HG03520 (cell line): ENCODE measurements around the gene ATG3.

Experiments used
- ATAC-seq: cut with Tn5 transposase; IDR thresholded peaks from one replicate; pipeline ENCODE4 v1.9.1; 2021; ENCODE audit warnings: mild to moderate bottlenecking, moderate library complexity; ENCODE audit not compliant: unreplicated experiment

Gene ATG3

GRCh38 chr3:112561734-112562529 lies at the start of gene ATG3, which contains the start of gene SLC35A5:
Gene ATG3, minus strand, starts transcription at chr3:112561962. Its CDS starts 434 bp downstream, at chr3:112561528.
Gene SLC35A5, plus strand, starts transcription at chr3:112562045. Its CDS starts 1,359 bp downstream, at chr3:112563404.
- ATAC-seq, result peak; percentile 65

GRCh38 chr3:112610121-112610520 lies 48.4 kb upstream of the ATG3 start:
- no peak for ATAC-seq

- ATAC-seq, result no peak
Observed at GRCh38 chr3:112607863-112608262, 46.1 kb upstream of the ATG3 start.

GRCh38 chr3:112606098-112606497 lies 44.3 kb upstream of the ATG3 start:
- ATAC-seq, result no peak

- ATAC-seq, result no peak
Observed at GRCh38 chr3:112605285-112605684, 43.5 kb upstream of the ATG3 start.

GRCh38 chr3:112604536-112604935 lies 42.8 kb upstream of the ATG3 start:
- ATAC-seq, result no peak

GRCh38 chr3:112602217-112602838 lies 40.6 kb upstream of the ATG3 start:
- peak; percentile 79 for ATAC-seq

GRCh38 chr3:112598731-112599130 lies 37.0 kb upstream of the ATG3 start:
- no peak for ATAC-seq

- no peak for ATAC-seq
Observed at GRCh38 chr3:112597945-112598344, 36.2 kb upstream of the ATG3 start.

GRCh38 chr3:112594856-112595255 lies 33.1 kb upstream of the ATG3 start:
- no peak for ATAC-seq

GRCh38 chr3:112593258-112593657 lies 31.5 kb upstream of the ATG3 start:
- no peak for ATAC-seq

GRCh38 chr3:112587336-112587735 lies 25.6 kb upstream of the ATG3 start:
- no peak for ATAC-seq

GRCh38 chr3:112585782-112586181 lies 24.0 kb upstream of the ATG3 start:
- ATAC-seq, result no peak

- ATAC-seq, result no peak
Observed at GRCh38 chr3:112583105-112583504, 21.3 kb upstream of the ATG3 start.

- ATAC-seq, result no peak
Observed at GRCh38 chr3:112582244-112582874, 20.6 kb upstream of the ATG3 start.

- no peak for ATAC-seq
Observed at GRCh38 chr3:112579697-112580096, 17.9 kb upstream of the ATG3 start.

- ATAC-seq, result no peak
Observed at GRCh38 chr3:112579232-112579631, 17.5 kb upstream of the ATG3 start.

GRCh38 chr3:112572701-112573100 lies 10.9 kb upstream of the ATG3 start:
- ATAC-seq, result no peak

- no peak for ATAC-seq
Observed at GRCh38 chr3:112569265-112569664, 7.5 kb upstream of the ATG3 start.

- no peak for ATAC-seq
Observed at GRCh38 chr3:112568642-112569041, 6.9 kb upstream of the ATG3 start.

GRCh38 chr3:112564940-112565305 lies 3.2 kb upstream of the ATG3 start:
- ATAC-seq, result no peak
